Activated B cell treated with CpG ODN at 0.5 μM for 24 hours (primary cell): ENCODE results near the gene IGF2BP2. TPM values are rescaled to one million over a fixed set of nuclear protein-coding genes. Genes with fewer than 3 reads are reported as not detected.

Experiments
- ATAC-seq: fragments of 200-7000 bp; cut with Tn5 transposase; one replicate; pipeline ENCODE4 v1.10.0; 2021; ENCODE audit warnings: low read depth, mild to moderate bottlenecking, moderate library complexity
- CTCF ChIA-PET: fragments of 350-600 bp; sonication (Branson Sonifier 250); formaldehyde crosslinking; loops from one replicate; lab custom pipeline; 2021; ENCODE audit warnings: antibody characterized with exemption; lab: Charles Lee
- POLR2A ChIA-PET: fragments of 350-600 bp; sonication (Branson Sonifier 250); formaldehyde crosslinking; loops from one replicate; lab custom pipeline; 2021; ENCODE audit warnings: antibody characterized with exemption; lab: Charles Lee
- DNase-seq: peaks from one replicate; pipeline ENCODE4 v3.0.0; 2022
- H3K27ac Mint-ChIP-seq: one replicate; pipeline ENCODE4 v1.8.0; 2020; ENCODE audit warnings: mixed read lengths
- H3K27me3 Mint-ChIP-seq: one replicate; pipeline ENCODE4 v1.8.0; 2021; ENCODE audit warnings: mixed read lengths
- H3K36me3 Mint-ChIP-seq: one replicate; pipeline ENCODE4 v1.8.0; 2021; ENCODE audit warnings: low read depth, mixed read lengths
- H3K4me1 Mint-ChIP-seq: one replicate; pipeline ENCODE4 v1.8.0; 2021; ENCODE audit warnings: mixed read lengths
- H3K4me3 Mint-ChIP-seq: one replicate; pipeline ENCODE4 v1.8.0; 2020; ENCODE audit warnings: mild to moderate bottlenecking, mixed read lengths
- H3K9me3 Mint-ChIP-seq: one replicate; pipeline ENCODE4 v1.8.0; 2020; ENCODE audit warnings: mixed read lengths
- CTCF ChIP-seq: fragments of 200-600 bp; IDR thresholded peaks from one replicate; pipeline ENCODE4 v1.8.0; 2022; ENCODE audit warnings: antibody characterized with exemption, mild to moderate bottlenecking
- intact Hi-C: fragments of 100-400 bp; cut with micrococcal nuclease; formaldehyde crosslinking; loops from one replicate; pipeline ENCODE4 v1.15.1; 2024
- total RNA-seq: library from RNA; stranded (reverse); gene quantifications from 2 replicates; pipeline ENCODE4 v1.2.3, GENCODE V29; 2022

Gene IGF2BP2
- total RNA-seq, 1 donor from 2014 or later, result 0.69 TPM

- Mint-ChIP-seq H3K27ac (no peak overlapping the region), H3K4me1 (no peaks in the 10 kb centered on the region), H3K36me3 (no peaks in the 10 kb centered on the region), H3K9me3 (peaks cover 2% of the 10 kb centered on the region), H3K27me3 (peaks cover 10% of the 10 kb centered on the region), H3K4me3 (no peak overlapping the region)
- ChIA-PET CTCF (no interaction called here), POLR2A (no interaction called here)
- intact Hi-C loops, result no loop called here
- no peak for TF ChIP-seq CTCF
- DNase-seq, result no peak
- no peak for ATAC-seq
These were observed 113.5 kb downstream of the IGF2BP2 start for GRCh38 chr3:185711255-185711870.

- Mint-ChIP-seq H3K27me3 (peaks cover 7% of the 10 kb centered on the region), H3K36me3 (no peaks in the 10 kb centered on the region), H3K4me3 (no peak overlapping the region), H3K27ac (no peak overlapping the region), H3K9me3 (peaks cover 2% of the 10 kb centered on the region), H3K4me1 (no peaks in the 10 kb centered on the region)
- intact Hi-C loops, result no loop called here
- DNase-seq (no peak), ATAC-seq (no peak)
- ChIA-PET POLR2A (no interaction called here), CTCF (no interaction called here)
- TF ChIP-seq CTCF, result no peak
These were observed 115.4 kb downstream of the IGF2BP2 start for GRCh38 chr3:185709251-185709955.

GRCh38 chr3:185708392-185708791, 116.5 kb downstream of the IGF2BP2 start:
- Mint-ChIP-seq H3K36me3 (no peaks in the 10 kb centered on the region), H3K27me3 (peaks cover 8% of the 10 kb centered on the region), H3K4me3 (no peak overlapping the region), H3K9me3 (no peaks in the 10 kb centered on the region), H3K4me1 (no peaks in the 10 kb centered on the region), H3K27ac (no peak overlapping the region)
- intact Hi-C loops, result no loop called here
- DNase-seq (no peak), ATAC-seq (no peak)
- TF ChIP-seq CTCF, result no peak
- POLR2A ChIA-PET, result no interaction called here
- CTCF ChIA-PET, result no interaction called here

- DNase-seq (no peak), ATAC-seq (no peak)
- Mint-ChIP-seq H3K4me1 (no peaks in the 10 kb centered on the region), H3K9me3 (no peaks in the 10 kb centered on the region), H3K36me3 (no peaks in the 10 kb centered on the region), H3K27me3 (peaks cover 15% of the 10 kb centered on the region), H3K4me3 (no peak overlapping the region), H3K27ac (no peak overlapping the region)
- POLR2A ChIA-PET, result no interaction called here
- CTCF ChIA-PET, result no interaction called here
- intact Hi-C loops, result no loop called here
- no peak for TF ChIP-seq CTCF
These were observed 119.3 kb downstream of the IGF2BP2 start for GRCh38 chr3:185705498-185705897.

GRCh38 chr3:185702262-185703225, 122.3 kb downstream of the IGF2BP2 start:
- Mint-ChIP-seq H3K27me3 (peaks cover 11% of the 10 kb centered on the region), H3K9me3 (no peaks in the 10 kb centered on the region), H3K4me3 (no peak overlapping the region), H3K36me3 (no peaks in the 10 kb centered on the region), H3K27ac (no peak overlapping the region), H3K4me1 (no peaks in the 10 kb centered on the region)
- DNase-seq (no peak), ATAC-seq (no peak)
- POLR2A ChIA-PET, result no interaction called here
- CTCF ChIA-PET, result no interaction called here
- TF ChIP-seq CTCF, result no peak
- intact Hi-C loops, result no loop called here
